ENCODE data around the gene ANAPC2. TPM values are rescaled to one million over a fixed set of nuclear protein-coding genes. Genes with fewer than 3 reads are reported as not detected.

Gene ANAPC2
- total RNA-seq, 1 donor from 2014 or later: 39.2 TPM

DNA sequence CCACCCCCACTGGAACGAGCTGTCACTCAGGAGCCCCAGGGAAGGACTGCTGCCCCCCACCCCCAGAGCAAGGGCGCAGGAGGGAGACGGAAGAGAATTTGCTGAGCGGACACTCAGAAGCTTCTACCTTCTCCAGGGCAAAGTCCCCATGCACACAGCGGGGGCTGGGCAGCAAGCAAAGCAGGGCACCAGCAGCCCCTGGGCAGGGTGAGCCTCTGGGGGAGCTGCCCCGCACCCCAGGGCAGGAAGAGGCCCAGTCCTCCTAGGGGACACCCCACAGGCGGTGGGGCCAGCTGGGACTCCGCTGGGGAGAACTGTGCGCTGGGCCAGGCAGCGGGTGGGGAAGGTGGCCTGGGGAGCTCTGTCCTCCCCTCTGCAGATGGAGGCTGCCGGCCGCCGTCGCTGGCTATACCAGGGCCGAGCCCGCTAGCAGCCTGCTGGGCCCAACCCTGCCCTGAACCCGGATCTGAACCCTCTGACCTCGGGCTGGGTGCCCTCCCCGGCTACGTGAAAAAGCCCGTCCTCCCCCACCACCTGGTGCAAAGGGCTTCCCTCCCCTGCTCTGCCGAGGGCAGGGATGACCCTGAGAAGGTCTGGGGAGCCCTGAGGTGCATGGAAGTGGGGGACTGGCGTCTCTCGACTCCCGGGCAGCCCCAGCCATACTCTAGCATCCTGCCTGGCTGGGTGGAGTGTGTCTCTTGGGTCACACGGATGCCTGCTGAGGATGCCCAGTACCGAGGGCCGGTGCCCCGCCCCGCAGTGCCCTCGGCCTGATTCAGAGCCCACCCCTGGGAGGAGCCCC, 41.7 kb upstream of the ANAPC2 start:
- Mint-ChIP-seq H3K27me3 (ENCODE audit: low read depth, unreplicated experiment) (no peaks in the 10 kb centered on the region), H3K9me3 (ENCODE audit: unreplicated experiment) (no peaks in the 10 kb centered on the region), H3K36me3 (ENCODE audit: low read depth, unreplicated experiment) (no peaks in the 10 kb centered on the region), H3K27ac (ENCODE audit: unreplicated experiment) (no peak overlapping the region), H3K4me1 (ENCODE audit: low read depth, unreplicated experiment) (peaks cover 4% of the 10 kb centered on the region), H3K4me3 (ENCODE audit: unreplicated experiment) (no peak overlapping the region)
- H3K9me3 ChIP-seq (ENCODE audit: insufficient read depth, low read depth, low read length): no peaks in the 10 kb centered on the region
- H3K27ac ChIP-seq (ENCODE audit: low read depth, low read length): no peak overlapping the region
- no peak overlapping the region for H3K9ac ChIP-seq (ENCODE audit: low read length)
- H3K79me2 ChIP-seq (ENCODE audit: insufficient read depth, low read length): no peaks in the 10 kb centered on the region
- H4K20me1 ChIP-seq (ENCODE audit: insufficient read depth, low read length): no peaks in the 10 kb centered on the region
- FAIRE-seq (no peak), DNase-seq (ENCODE audit: low read depth) (no peak)
- H3K4me2 ChIP-seq (ENCODE audit: low read length): no peak overlapping the region
- TF ChIP-seq CTCF (IDR thresholded peaks at IDR 0.05; ENCODE audit: insufficient read depth, low read depth, low read length) (no peak), EZH2 (IDR thresholded peaks at IDR 0.05; ENCODE audit: insufficient read depth, low read length) (no peak)
- no peak overlapping the region for H2AFZ ChIP-seq (ENCODE audit: low read depth, low read length)
- H3K4me3 ChIP-seq (ENCODE audit: insufficient read depth, low read depth, low read length): no peak overlapping the region
- no peaks in the 10 kb centered on the region for H3K36me3 ChIP-seq (ENCODE audit: insufficient read depth, low read length)
- H3K4me1 ChIP-seq (ENCODE audit: insufficient read depth, low read length): peaks cover 12% of the 10 kb centered on the region
- no peaks in the 10 kb centered on the region for H3K27me3 ChIP-seq (ENCODE audit: insufficient read depth, low read length)

DNA sequence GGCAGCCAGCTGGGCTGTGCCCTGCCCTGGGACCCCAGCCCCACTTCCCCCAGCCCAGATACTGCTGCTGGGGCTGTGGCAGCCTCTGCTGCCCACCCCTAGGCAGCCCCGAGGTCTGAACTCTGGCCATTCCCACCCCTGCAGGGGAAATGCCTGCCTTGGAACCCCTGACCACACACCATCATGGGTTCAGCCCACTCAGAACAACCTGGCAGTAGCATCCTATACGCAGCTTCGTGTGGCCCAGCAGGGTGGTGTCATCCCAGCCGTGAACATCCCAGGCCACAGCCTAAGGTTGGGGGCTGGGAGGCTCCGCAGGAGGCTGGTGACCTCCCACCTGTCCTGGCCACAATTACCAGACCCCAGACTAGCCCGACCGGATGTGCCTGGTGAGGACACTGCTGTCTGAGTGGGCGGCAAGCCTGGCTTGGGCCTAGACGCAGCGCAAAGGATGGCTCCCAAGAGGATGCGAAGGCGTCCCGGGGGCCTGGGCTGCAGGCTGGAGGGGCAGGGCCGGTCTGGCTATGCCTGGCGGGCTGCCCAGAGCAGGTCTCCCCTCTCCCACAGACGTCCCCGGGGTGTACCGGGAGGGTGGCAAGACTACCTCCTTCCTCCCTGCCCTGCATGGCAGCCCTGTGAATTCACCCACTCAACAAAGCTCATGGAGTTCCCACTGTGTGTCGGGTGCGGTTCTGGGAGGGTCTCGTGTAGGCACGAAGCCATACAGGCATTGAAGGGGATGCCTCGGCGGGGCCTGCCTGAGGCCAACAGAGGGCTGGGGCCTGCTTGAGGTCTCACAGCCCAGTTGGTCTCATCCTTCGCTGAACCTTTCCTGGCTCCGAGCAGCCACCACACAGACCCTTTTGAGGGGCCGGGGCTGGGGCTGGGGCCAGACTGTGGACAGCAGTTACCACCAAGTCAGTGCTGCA, 40.9 kb upstream of the ANAPC2 start:
- Histone ChIP-seq H3K4me3 (ENCODE audit: insufficient read depth, low read depth, low read length) (no peak overlapping the region), H4K20me1 (ENCODE audit: insufficient read depth, low read length) (no peaks in the 10 kb centered on the region), H3K4me2 (ENCODE audit: low read length) (no peak overlapping the region), H3K36me3 (ENCODE audit: insufficient read depth, low read length) (no peaks in the 10 kb centered on the region), H3K9me3 (ENCODE audit: insufficient read depth, low read depth, low read length) (no peaks in the 10 kb centered on the region), H3K79me2 (ENCODE audit: insufficient read depth, low read length) (no peaks in the 10 kb centered on the region), H2AFZ (ENCODE audit: low read depth, low read length) (no peak overlapping the region), H3K9ac (ENCODE audit: low read length) (no peak overlapping the region), H3K27ac (ENCODE audit: low read depth, low read length) (no peak overlapping the region), H3K27me3 (ENCODE audit: insufficient read depth, low read length) (no peaks in the 10 kb centered on the region), H3K4me1 (ENCODE audit: insufficient read depth, low read length) (peaks cover 12% of the 10 kb centered on the region)
- peaks cover 4% of the 10 kb centered on the region for H3K4me1 Mint-ChIP-seq (ENCODE audit: low read depth, unreplicated experiment)
- H3K36me3 Mint-ChIP-seq (ENCODE audit: low read depth, unreplicated experiment): no peaks in the 10 kb centered on the region
- DNase-seq (ENCODE audit: low read depth): no peak
- no peaks in the 10 kb centered on the region for H3K9me3 Mint-ChIP-seq (ENCODE audit: unreplicated experiment)
- no peak for FAIRE-seq
- no peaks in the 10 kb centered on the region for H3K27me3 Mint-ChIP-seq (ENCODE audit: low read depth, unreplicated experiment)
- no peak for TF ChIP-seq EZH2 (IDR thresholded peaks at IDR 0.05; ENCODE audit: insufficient read depth, low read length)
- no peak for TF ChIP-seq CTCF (IDR thresholded peaks at IDR 0.05; ENCODE audit: insufficient read depth, low read depth, low read length)
- no peak overlapping the region for H3K4me3 Mint-ChIP-seq (ENCODE audit: unreplicated experiment)
- no peak overlapping the region for H3K27ac Mint-ChIP-seq (ENCODE audit: unreplicated experiment)

Measured in astrocyte (in vitro differentiated cells and primary cell).